Frontal cortex (tissue), 4 donors: ENCODE data around the gene SFMBT2. TPM values are rescaled to one million over a fixed set of nuclear protein-coding genes. Genes with fewer than 3 reads are reported as not detected.
A peak's percentile ranks its signal among the peaks of the same experiment; 100 is the strongest.
"Not testable (repeated sequence)": the region's sequence is repeated elsewhere in the genome, so short reads cannot be mapped to it uniquely, and the experiment has no call there.

Source experiments
- DNase-seq, 2 donors: peaks; one replicate each; pipeline ENCODE4 v3.0.0; 2012; ENCODE audit warnings: low spot score in 2 of 2
- FAIRE-seq: peaks from 2 replicates; lab custom pipeline; 2012; peaks lifted over from hg19 to GRCh38; lab: Jason Lieb, UNC
- total RNA-seq: library from RNA; depleted of rRNA; stranded (reverse); fragments of >200 nt; gene quantifications from one replicate; pipeline ENCODE4 v1.2.3, GENCODE V29; 2014
- donor health status: control.
- donor health status: control.
- donor health status: control.

SFMBT2 gene
- total RNA-seq, 1 donor from 2014 or later: 22.0 TPM

GRCh38 chr10:7340179-7340874 is 70.5 kb downstream of the SFMBT2 start:
- FAIRE-seq: no peak

GRCh38 chr10:7339510-7339909 is 71.3 kb downstream of the SFMBT2 start:
- DNase-seq (no peak), FAIRE-seq (no peak)

More at GRCh38 chr10:7340179-7340874, 70.5 kb downstream of the SFMBT2 start:
- no peak for DNase-seq

DNA sequence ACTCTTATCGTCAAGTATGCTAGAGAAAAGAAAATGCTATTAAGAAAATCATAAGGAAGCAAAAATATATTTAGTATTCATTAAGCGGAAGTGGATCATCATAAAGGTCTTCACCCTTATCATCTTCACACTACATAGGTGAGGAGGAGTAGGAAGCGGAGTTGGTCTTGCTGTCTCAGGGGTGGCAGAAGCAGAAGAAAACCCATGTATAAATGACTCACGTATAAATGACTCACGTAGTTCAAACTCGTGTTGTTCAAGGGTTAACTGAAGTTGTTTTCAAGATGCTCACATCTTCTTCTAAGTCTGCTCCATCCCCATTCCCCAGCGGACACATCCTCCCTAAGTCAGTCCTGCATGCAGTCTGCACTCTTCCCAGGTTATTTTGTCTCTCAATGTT is 72.4 kb downstream of the SFMBT2 start:
- DNase-seq: no peak
- no peak for FAIRE-seq

DNA sequence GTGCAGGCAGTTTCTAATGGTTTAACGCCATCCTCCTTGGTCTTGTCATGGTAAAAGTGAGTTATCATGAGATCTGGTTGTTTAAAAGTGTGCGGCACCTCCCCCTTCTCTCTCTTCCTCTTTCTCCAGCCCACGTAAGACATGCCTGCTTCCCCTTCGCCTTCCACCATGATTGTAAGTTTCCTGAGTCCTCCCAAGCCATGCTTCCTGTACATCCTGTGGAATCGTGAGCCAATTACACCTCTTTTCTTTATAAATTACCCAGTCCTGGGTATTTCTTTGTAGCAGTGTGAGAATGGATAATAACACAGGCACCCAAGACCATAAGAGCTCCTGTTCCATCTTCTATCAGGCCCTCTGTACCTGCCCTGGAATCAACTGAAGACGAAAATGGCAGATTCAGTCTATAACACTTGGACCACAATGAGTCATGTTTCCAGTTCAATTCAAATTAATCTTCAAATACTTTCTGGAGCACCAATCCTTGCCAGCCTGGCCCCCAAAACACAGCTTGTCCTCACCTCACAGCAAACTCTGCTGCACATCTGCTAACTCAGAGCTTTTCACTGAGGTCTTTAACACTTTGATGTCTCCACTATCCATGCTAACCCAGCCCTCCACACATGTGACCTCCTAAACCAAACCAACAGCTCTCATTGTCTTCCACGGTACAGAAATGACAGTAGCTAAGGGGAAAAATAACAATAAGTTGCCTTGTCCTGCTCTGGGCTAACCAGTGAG is 73.2 kb downstream of the SFMBT2 start:
- DNase-seq (peak in 1 of 2 donors; percentile 10), FAIRE-seq (no peak)

- DNase-seq (no peak), FAIRE-seq (no peak)
These were observed 74.9 kb downstream of the SFMBT2 start for GRCh38 chr10:7335977-7336376.

DNA sequence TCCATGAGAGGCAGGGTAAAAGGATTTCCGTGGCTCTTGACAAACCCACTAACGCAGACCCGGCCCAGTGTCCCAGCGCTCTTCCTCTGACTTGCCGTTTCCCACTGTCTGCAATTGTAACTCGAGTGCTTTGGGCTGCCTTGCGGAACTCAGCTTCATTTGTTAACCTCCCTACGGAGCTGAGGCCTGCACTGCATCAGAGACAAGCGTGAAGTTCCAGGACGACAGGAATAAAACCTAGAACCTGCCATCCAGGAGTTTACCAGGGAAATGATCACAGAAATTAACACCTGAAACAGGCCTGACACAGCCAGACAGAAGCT is 76.2 kb downstream of the SFMBT2 start:
- DNase-seq (no peak), FAIRE-seq (no peak)

DNA sequence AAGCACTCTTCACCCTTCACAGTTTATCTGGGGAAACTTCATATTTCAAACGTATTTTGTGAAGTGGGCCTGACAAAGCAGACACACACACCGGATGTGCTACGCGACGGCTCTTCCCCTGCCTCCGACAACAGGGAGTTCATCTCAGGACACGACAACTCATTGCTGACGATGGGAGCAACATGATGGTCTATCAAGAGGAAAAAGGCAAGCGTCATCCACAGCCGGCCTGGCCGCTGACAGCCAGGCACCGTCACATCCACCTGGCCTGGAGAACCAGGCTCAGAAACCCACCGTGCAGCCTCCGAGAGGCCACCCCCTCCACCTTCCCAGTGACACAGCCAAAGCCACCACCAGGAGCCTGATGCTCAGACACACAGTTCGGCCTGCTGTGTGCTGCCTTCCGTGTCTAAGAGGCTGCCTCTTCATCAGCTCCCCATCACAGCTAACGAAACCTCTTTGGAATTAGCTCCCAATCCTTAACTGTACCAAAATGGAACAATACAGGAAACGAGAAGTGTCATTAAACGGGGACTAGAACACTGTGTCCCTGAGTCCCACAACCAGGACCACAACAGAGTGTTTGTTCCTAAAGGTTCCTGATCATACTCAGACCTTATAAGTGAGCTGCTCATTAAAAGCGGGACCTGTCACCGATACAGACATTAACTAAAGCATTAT is 76.7 kb downstream of the SFMBT2 start:
- FAIRE-seq (no peak), DNase-seq (peak in 1 of 2 donors; percentile 40)

DNA sequence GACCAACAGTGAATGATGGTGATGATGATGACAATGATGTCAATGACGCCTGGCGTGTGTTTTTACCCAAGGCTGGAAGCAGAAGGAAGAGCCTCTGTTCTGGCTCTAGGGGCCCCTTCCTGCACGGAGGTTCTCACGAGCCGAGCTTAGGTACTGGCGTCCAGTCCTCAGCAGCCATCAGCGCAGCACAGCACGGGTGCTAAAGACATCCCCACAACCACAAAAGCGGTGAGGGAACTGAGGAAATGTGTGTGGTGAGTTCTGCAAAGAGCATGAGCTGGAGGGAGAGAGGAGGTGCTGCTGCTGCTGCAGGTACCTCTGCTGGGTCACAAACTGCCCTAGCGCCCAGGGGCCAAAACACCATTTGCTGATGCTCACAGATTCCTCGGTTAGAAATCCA is 81.6 kb downstream of the SFMBT2 start:
- FAIRE-seq (no peak), DNase-seq (no peak)

- DNase-seq: no peak
- FAIRE-seq: no peak
These were observed 82.9 kb downstream of the SFMBT2 start for GRCh38 chr10:7327885-7328284.

DNA sequence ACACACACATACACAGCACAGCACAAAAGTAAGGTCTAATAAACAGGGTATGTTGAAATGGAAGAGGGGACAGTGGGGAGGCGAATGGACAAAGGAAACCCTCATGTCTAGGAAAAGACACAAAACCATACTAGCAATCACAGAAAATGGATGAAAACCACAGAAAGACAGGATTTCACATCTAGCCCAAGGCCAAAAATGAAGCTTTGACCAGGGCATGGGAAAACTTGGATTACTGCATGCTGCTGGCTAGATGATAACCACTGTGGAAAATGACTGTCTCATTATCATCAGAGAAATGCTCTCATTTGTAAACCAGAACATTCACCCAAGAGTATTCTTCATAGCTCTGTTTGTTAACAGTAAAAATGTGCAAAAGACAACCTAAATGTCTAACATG is 88.2 kb downstream of the SFMBT2 start:
- FAIRE-seq: no peak
- no peak for DNase-seq

DNA sequence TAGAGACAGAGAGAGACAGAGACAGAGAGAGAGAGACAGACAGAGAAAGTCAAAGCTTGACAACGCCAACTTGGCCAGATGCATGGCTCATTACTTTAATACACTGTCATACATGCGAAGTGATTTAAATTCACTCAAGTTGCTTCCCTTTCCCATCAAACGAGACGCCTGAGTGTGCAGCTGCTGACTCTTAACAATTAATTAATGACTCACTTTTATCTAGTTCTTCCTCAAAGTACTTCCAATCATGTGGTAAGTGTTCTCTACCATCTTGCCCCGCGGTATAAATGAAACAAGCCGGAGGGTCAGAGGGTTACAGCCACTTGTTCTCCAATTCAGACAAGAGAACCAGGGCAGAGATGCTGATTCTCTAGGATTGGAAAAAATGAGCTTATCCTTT is 90.8 kb downstream of the SFMBT2 start:
- no peak for FAIRE-seq

DNA sequence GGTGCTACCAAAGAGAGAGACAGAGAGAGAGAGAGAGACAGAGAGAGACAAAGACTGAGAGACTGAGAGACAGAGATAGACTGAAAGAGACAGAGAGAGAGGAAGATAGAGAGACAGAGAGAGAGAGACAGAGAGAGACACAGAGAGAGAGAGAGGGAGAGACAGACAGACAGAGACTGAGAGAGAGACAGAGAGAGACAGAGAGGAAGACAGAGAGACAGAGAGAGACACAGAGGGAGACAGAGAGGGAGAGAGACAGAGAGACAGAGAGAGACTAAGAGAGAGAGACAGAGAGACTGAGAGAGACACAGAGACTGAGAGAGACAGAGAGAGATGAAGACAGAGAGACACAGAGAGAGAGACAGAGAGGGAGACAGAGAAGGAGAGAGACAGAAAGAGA is 91.2 kb downstream of the SFMBT2 start:
- no peak for FAIRE-seq
- no peak for DNase-seq

More for the DNA sequence above, 90.8 kb downstream of the SFMBT2 start:
- no peak for DNase-seq

- no peak for FAIRE-seq
- DNase-seq: no peak
These were observed 92.0 kb downstream of the SFMBT2 start for GRCh38 chr10:7318836-7319235.

GRCh38 chr10:7317786-7318446 is 92.9 kb downstream of the SFMBT2 start:
- DNase-seq: no peak
- FAIRE-seq: no peak

- FAIRE-seq (no peak), DNase-seq (no peak)
These were observed 94.0 kb downstream of the SFMBT2 start for GRCh38 chr10:7316839-7317238.

GRCh38 chr10:7315906-7316305 is 94.9 kb downstream of the SFMBT2 start:
- FAIRE-seq: no peak
- no peak for DNase-seq

DNA sequence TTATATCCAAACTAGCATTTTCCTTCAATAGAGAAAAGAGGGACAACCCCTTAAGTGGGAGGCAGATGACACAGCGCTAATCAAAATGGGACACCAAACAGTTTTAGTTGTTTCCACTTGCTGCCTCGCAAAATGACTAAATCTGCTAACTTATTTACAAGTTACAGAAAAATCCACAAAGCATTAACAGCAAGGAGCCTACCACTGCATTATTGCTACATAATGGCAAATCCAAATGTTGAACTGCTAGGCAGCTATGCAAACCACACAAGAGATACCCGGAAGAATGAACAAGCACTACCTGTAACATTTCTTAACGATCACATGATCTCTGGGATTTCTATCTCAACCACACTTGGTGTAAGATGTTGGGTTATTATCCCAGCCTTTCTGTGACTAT is 96.7 kb downstream of the SFMBT2 start:
- DNase-seq: no peak
- no peak for FAIRE-seq

DNA sequence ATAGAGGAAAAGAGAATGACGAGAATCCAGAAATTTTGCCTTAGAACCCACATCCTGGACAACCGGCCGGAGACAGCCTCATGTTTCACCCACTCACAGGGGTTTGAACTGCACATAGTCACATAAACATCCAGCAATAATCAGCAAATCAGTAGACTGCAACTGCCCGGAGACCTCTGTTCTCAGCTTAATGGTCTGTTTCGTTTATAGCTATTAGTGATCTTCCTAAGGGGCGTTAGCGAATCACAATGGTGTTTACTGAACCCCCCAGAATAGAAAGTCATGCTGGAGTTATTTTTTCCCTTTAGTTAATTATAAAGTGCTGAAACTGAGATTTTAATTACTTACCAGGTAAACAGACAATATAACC is 98.4 kb downstream of the SFMBT2 start:
- FAIRE-seq: no peak

GRCh38 chr10:7311850-7312487 is 98.9 kb downstream of the SFMBT2 start:
- FAIRE-seq, DNase-seq: not testable (repeated sequence)

More for the DNA sequence above, 98.4 kb downstream of the SFMBT2 start:
- no peak for DNase-seq

DNA sequence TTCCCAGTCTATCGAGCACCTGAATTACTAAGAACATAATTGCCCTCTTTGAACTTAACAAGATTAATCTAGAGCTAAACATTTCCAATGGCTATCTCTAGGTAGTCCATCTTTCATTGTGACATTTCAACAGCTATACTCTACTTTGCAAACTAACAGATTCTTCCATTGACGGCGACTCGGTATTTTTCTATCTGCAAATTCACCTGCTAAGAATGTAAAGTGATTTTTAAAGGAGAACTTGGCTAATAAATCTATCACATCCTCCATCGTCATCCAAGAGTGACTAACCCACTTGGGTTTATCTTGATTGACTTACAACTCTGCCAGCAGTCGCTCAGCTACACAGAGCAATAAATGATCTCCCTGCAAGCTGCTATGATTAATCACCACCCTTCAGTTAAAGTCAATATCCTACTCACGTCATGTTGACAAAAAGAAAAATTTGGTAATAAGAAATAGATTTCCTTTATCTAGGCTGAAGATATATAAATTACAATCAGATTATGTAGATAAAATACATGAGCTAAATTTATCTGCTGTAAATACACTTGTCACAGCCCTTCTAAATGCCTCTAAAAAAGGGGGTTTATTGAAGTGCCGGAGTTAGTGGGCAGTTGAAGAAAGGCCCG is 99.5 kb downstream of the SFMBT2 start:
- no peak for FAIRE-seq
- no peak for DNase-seq
